ENCODE data around the gene LRRC42. TPM values are rescaled to one million over a fixed set of nuclear protein-coding genes. Genes with fewer than 3 reads are reported as not detected.

LRRC42 gene, protein sequence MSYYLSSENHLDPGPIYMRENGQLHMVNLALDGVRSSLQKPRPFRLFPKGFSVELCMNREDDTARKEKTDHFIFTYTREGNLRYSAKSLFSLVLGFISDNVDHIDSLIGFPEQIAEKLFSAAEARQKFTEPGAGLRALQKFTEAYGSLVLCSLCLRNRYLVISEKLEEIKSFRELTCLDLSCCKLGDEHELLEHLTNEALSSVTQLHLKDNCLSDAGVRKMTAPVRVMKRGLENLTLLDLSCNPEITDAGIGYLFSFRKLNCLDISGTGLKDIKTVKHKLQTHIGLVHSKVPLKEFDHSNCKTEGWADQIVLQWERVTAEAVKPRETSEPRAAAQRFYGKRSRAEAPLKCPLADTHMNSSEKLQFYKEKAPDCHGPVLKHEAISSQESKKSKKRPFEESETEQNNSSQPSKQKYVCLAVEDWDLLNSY
- total RNA-seq: 17.2 TPM

GRCh38 chr1:53946252-53947171, at the start of gene LRRC42:
Gene LRRC42, plus strand, starts transcription at chr1:53946350. Its CDS starts 5,650 bp downstream, at chr1:53952000.

DNA sequence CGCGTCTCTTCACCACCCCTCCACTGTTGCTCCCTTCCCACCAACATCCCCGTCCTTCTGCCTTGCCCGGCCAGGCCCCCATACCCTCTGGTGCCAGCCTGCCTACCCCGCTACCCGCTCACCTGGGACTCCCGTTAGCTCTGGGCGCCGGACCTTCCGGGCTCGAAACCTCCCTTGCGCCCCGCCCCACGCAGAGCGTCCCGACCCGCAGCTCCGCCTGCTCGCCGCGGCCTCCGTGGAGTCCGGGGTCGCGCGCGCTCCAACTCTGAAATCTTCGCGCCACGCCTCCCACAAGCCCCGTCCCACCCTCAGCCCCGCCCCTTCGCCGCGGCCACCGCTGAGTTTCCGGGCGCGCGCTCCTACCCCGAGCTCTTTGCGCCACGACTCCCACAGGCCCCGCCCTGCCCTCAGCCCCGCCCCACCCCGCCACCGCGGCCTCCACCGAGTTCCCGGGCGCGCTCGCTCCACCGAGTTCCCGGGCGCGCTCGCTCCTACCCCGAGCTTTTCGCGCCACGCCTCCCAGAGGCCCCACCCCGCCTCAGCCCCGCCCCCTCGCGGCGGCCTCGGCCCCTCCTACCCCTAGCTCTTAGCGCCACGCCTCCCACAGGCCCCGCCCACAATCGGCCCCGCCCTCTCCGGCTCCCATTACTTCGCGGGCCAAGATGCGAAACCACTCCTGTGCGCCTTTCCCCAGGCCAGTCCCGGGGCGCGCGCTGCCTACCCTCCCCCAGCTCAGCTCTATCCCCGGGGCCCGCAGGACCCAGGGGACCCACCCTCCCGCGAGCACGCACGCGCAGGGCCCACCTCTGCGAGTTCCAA, 508 bp upstream of the LRRC42 start, which contains the start of gene IFT25:
TSS of gene IFT25 (minus strand) at position 267 of the 819 bp plus-strand sequence. CDS start 5,617 bp downstream, outside the sequence.

Other genes with a start within 250 kb of the LRRC42 start
- not detected for gene GLIS1, start 207.2 kb upstream of the LRRC42 start, total RNA-seq
- 31.6 TPM for gene NDC1, start 108.1 kb upstream of the LRRC42 start, total RNA-seq
- 14.1 TPM for gene YIPF1, start 56.6 kb upstream of the LRRC42 start, total RNA-seq
- gene DIO1, start 52.2 kb upstream of the LRRC42 start, total RNA-seq: not detected
- 29.4 TPM for gene IFT25, start 651 bp upstream of the LRRC42 start, total RNA-seq
- gene LDLRAD1, start 71.8 kb downstream of the LRRC42 start, total RNA-seq: not detected
- 94.8 TPM for gene TMEM59, start 106.9 kb downstream of the LRRC42 start, total RNA-seq
- gene TCEANC2, start 107.3 kb downstream of the LRRC42 start, total RNA-seq: 7.5 TPM
- not detected for gene CDCP2, start 206.7 kb downstream of the LRRC42 start, total RNA-seq

All from parietal lobe (tissue), 1 donor.